RWPE2 (cell line): ENCODE measurements around the gene SHOC1.

ENCODE experiments used
- ATAC-seq: fragments of 200-7000 bp; cut with Tn5 transposase; 3 replicates; pipeline ENCODE4 v1.9.1; 2021; ENCODE audit warnings: low read depth
- DNase-seq: peaks from one replicate; pipeline ENCODE4 v3.0.0-alpha.2; 2020; ENCODE audit warnings: low spot score
- H3K27ac ChIP-seq: fragments of 450-650 bp; 2 replicates; pipeline ENCODE4 v1.5.1; 2017; ENCODE audit warnings: mild to moderate bottlenecking; ENCODE audit not compliant: poor library complexity, severe bottlenecking
- H3K27me3 ChIP-seq: fragments of 250-450 bp; sonication (Bioruptor Pico); 2 replicates; pipeline ENCODE4 v1.5.1; 2021; ENCODE audit warnings: mild to moderate bottlenecking, moderate library complexity; ENCODE audit not compliant: insufficient read depth, poor library complexity, severe bottlenecking
- H3K36me3 ChIP-seq: fragments of 250-450 bp; sonication (Bioruptor Pico); 2 replicates; pipeline ENCODE4 v1.5.1; 2020; ENCODE audit warnings: low read depth, mild to moderate bottlenecking, moderate library complexity
- H3K4me1 ChIP-seq: fragments of 250-450 bp; sonication (Bioruptor Pico); 2 replicates; pipeline ENCODE4 v1.5.1; 2021; ENCODE audit warnings: mild to moderate bottlenecking, moderate library complexity; ENCODE audit not compliant: insufficient read depth, poor library complexity, severe bottlenecking
- H3K4me3 ChIP-seq: fragments of 250-450 bp; sonication (Bioruptor Pico); 2 replicates; pipeline ENCODE4 v1.5.1; 2021; ENCODE audit warnings: mild to moderate bottlenecking, moderate library complexity; ENCODE audit not compliant: severe bottlenecking
- H3K9me3 ChIP-seq: fragments of 250-450 bp; sonication (Bioruptor Pico); 2 replicates; pipeline ENCODE4 v1.5.1; 2021; ENCODE audit warnings: mild to moderate bottlenecking, moderate library complexity; ENCODE audit not compliant: severe bottlenecking
- CTCF ChIP-seq: fragments of 450-650 bp; IDR thresholded peaks from one replicate; pipeline ENCODE4 v1.5.1; 2017; ENCODE audit warnings: mild to moderate bottlenecking, moderate library complexity; ENCODE audit not compliant: poor library complexity, severe bottlenecking

SHOC1 gene

DNA sequence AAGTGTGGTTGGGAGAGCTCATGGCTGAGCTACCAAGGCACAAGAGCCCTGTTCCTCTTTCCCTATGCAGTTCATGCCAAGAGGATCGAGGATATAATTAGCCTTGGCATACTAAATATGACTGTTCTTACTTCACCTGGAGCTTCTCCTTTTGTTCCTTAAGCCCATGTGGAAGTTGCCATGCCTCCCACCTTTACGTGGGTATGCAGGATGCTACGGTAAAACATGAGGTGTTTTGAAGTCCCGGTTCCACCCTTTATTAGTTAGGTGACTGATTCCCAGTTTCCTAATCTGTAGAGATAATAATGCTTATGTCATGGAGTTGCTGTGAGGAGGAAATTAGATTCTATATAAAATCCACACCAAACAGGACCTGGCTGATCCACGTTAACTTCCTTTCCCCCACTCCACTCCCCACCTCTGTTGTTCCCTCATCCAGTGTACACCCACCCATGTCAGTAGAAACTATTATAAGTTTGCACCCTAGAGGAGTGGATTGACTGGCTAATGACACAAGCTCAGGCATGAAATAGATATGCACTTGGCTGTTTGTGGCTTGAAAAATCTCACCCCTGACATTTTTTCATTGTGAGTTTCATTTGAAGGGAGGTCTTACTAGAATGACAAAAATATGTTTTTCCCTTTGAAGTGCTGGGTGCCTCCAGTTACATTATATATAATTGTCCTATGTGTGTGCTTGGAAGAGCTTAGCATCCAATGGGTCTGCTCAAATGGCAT is 36.8 kb upstream of the SHOC1 start:
- no peak overlapping the region for H3K4me3 ChIP-seq
- H3K4me1 ChIP-seq, result peaks cover 13% of the 10 kb centered on the region
- no peaks in the 10 kb centered on the region for H3K9me3 ChIP-seq
- ATAC-seq, result peak; percentile 42; the same call in 1 of the 3 replicates
- no peak for DNase-seq
- no peaks in the 10 kb centered on the region for H3K27me3 ChIP-seq
- peak overlapping the region; percentile 25 for H3K27ac ChIP-seq
- no peaks in the 10 kb centered on the region for H3K36me3 ChIP-seq
- TF ChIP-seq CTCF, result no peak

GRCh38 chr9:111828193-111828592 is 33.5 kb upstream of the SHOC1 start:
- Histone ChIP-seq H3K9me3 (no peaks in the 10 kb centered on the region), H3K4me3 (no peak overlapping the region), H3K36me3 (no peaks in the 10 kb centered on the region), H3K27ac (no peak overlapping the region), H3K4me1 (peaks cover 17% of the 10 kb centered on the region), H3K27me3 (no peaks in the 10 kb centered on the region)
- ATAC-seq, result no peak
- DNase-seq, result no peak
- TF ChIP-seq CTCF, result peak; percentile 43

- TF ChIP-seq CTCF, result no peak
- Histone ChIP-seq H3K27me3 (no peaks in the 10 kb centered on the region), H3K4me3 (no peak overlapping the region), H3K9me3 (no peaks in the 10 kb centered on the region), H3K36me3 (no peaks in the 10 kb centered on the region), H3K4me1 (peaks cover 3% of the 10 kb centered on the region), H3K27ac (peak overlapping the region; percentile 13)
- ATAC-seq, result peak; percentile 42; the same call in 1 of the 3 replicates
- DNase-seq, result no peak
Measured at GRCh38 chr9:111825468-111826145, 30.9 kb upstream of the SHOC1 start.

DNA sequence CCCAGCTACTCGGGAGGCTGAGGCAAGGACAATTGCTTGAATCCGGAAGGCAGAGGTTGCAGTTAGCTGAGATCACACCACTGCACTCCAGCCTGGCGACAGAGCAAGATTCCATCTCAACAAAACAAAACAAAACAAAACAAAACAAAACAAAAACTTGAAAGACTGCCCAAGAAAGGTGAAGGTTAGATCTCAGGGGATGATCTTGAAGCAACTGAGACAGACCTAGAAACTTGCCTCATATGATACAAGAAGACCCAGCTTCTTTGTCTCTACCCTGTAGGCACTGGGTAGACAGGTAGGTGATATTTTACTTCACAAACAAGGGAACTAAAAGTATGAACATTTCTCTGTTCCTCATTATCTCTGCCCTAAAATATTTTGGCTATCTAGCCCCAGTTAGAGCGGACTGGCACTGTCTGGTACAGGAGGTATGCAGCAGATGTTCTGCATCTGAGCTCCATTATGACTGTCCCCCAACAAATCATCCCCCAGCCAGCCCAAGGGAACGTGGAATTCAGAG is 26.3 kb upstream of the SHOC1 start:
- TF ChIP-seq CTCF, result no peak
- no peak overlapping the region for H3K27ac ChIP-seq

More for the DNA sequence above, 26.3 kb upstream of the SHOC1 start:
- no peaks in the 10 kb centered on the region for H3K9me3 ChIP-seq
- no peaks in the 10 kb centered on the region for H3K27me3 ChIP-seq
- DNase-seq (no peak), ATAC-seq (no peak)
- no peak overlapping the region for H3K4me3 ChIP-seq
- peaks cover 3% of the 10 kb centered on the region for H3K4me1 ChIP-seq
- no peaks in the 10 kb centered on the region for H3K36me3 ChIP-seq
